Measurements from ENCODE around the gene DGCR2. TPM values are rescaled to one million over a fixed set of nuclear protein-coding genes. Genes with fewer than 3 reads are reported as not detected.

DGCR2 gene
- total and polyA plus RNA-seq, 10 of the 15 experiments (the other 5 are each of a cell fraction or from before 2014, with no cell fraction given): 0.19 to 28.4 (median 16.0) TPM

- Histone ChIP-seq H3K9me3 (replicated peaks; ENCODE audit: control insufficient read depth, insufficient read depth, low read length) (no peaks in the 10 kb centered on the region), H3K4me3 (no peak overlapping the region), H2AFZ (ENCODE audit: control insufficient read depth, low read depth, low read length) (no peak overlapping the region), H3K4me1 (ENCODE audit: control insufficient read depth, insufficient read depth, low read length) (peaks cover 15% of the 10 kb centered on the region), H3K27me3 (replicated peaks in 1 of 2; ENCODE audit: control insufficient read depth in 2 of 2, insufficient read depth in 2 of 2, low read length in 1 of 2) (no peaks in the 10 kb centered on the region), H3K79me2 (ENCODE audit: control insufficient read depth, insufficient read depth, low read length) (peaks cover 58% of the 10 kb centered on the region), H3K27ac (ENCODE audit: control insufficient read depth, insufficient read depth) (no peak overlapping the region), H3K36me3 (ENCODE audit: control insufficient read depth in 2 of 2, insufficient read depth in 2 of 2, low read length in 1 of 2) (peaks cover 0 to 5% of the 10 kb centered on the region in 2 experiments; a peak in 2 of 4 replicates), H3K9ac (ENCODE audit: control insufficient read depth, insufficient read depth, low read length) (no peak overlapping the region), H4K20me1 (ENCODE audit: control insufficient read depth, insufficient read depth) (no peaks in the 10 kb centered on the region), H3K4me2 (ENCODE audit: control insufficient read depth, insufficient read depth) (no peak overlapping the region)
- ChIA-PET RAD21 (ENCODE audit: unreplicated experiment) (interaction anchor here (1.6 kb wide), 1 partner anchor 37 kb away, joined by 5 read pairs; the partner anchor contains the start of gene ESS2), POLR2A (no interaction called here), CTCF (interaction anchor here (1.0 to 1.4 kb wide), 4 partner anchors 10 to 372 kb away, joined by 3 to 6 read pairs (median 3); partner anchors contain the start of genes CDC45, ESS2 and SLC25A1), SMC1A (ENCODE audit: uncharacterized antibody, unreplicated experiment) (interaction anchor here (1.1 to 2.8 kb wide), 3 partner anchors 10 to 22 kb away, joined by 3 to 14 read pairs (median 5); no protein-coding TSS in a partner anchor)
- ATAC-seq: no peak
- 96% methylated on average over 8 of the region's 8 CpGs for WGBS (ENCODE audit: insufficient coverage, insufficient replicate concordance, low lambda C conversion rate, missing lambda C conversion rate)
- DNase-seq (ENCODE audit: low read depth, low spot score): no peak
- FAIRE-seq: no peak
- intact Hi-C loops (cut with micrococcal nuclease; ENCODE audit: unreplicated experiment): loop anchor here (2.0 kb wide), 1 partner anchor 37 kb away; the partner anchor contains the start of gene ESS2
- TF ChIP-seq, protein P1, sequence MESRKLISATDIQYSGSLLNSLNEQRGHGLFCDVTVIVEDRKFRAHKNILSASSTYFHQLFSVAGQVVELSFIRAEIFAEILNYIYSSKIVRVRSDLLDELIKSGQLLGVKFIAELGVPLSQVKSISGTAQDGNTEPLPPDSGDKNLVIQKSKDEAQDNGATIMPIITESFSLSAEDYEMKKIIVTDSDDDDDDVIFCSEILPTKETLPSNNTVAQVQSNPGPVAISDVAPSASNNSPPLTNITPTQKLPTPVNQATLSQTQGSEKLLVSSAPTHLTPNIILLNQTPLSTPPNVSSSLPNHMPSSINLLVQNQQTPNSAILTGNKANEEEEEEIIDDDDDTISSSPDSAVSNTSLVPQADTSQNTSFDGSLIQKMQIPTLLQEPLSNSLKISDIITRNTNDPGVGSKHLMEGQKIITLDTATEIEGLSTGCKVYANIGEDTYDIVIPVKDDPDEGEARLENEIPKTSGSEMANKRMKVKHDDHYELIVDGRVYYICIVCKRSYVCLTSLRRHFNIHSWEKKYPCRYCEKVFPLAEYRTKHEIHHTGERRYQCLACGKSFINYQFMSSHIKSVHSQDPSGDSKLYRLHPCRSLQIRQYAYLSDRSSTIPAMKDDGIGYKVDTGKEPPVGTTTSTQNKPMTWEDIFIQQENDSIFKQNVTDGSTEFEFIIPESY (IDR thresholded peaks at IDR 0.05): no peak
- TF ChIP-seq MLLT1 (IDR thresholded peaks at IDR 0.05) (no peak), ZSCAN29 (IDR thresholded peaks at IDR 0.05) (no peak), CEBPB (IDR thresholded peaks at IDR 0.05; ENCODE audit: borderline replicate concordance in 1 of 2, low read depth in 2 of 2, low read length in 2 of 2) (no peak), KDM1A (IDR thresholded peaks at IDR 0.05; ENCODE audit: borderline replicate concordance) (no peak), NFYB (IDR thresholded peaks at IDR 0.05; ENCODE audit: insufficient read depth, low read depth, low read length) (no peak), NFIC (IDR thresholded peaks at IDR 0.05; ENCODE audit: low read depth, low read length) (no peak), MEF2B (IDR thresholded peaks at IDR 0.05; ENCODE audit: partially characterized antibody, poor library complexity, severe bottlenecking) (no peak)
- BruUV-seq (replicated peaks): no TSS peak
- in situ Hi-C loops (cut with MboI): no loop called here
These were observed 14.5 kb downstream of the DGCR2 start for GRCh38 chr22:19107730-19108074.
